ENCODE results near the gene GALNT9.

DNA sequence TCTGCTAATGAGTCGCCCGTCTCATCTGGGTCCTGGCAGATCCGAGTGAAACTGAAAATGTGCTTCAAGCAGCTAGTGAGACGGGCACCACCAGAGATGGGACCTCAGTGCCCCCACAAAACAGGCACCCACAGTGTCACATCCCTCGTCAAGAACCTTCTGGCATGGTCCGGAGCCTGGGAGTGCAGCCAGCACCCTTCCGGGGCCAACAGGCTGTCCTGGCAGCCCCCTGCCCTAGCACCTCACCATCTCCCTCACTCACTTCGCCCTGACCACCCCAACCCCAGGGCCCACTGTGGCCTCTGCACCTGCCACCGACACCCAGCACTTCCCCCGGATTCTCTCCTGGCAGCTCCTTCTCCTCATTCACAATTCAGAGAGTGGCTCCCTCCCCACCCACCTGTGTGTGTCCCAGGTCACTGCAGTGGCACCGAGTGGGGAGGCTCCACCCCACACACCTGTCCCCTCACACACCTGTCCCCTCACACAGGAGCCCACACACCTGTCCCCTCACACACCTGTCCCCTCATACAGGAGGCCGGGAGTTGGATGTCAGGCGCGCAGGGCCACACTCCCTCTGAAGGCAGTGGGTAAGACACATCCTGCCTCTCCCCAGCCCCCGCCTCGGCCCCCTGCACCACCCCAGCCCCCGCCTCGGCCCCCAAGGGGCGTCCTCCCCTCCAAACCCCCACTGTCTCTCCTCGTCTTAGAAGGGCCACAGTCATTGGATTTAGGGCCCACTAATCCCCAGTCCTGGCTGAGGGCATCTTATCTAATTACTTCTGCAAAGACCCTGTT lies 7.9 kb downstream of the GALNT9 start:
- TF ChIP-seq EZH2 (IDR thresholded peaks at IDR 0.05; ENCODE audit: borderline replicate concordance, low read length) = no peak
- no peak for TF ChIP-seq CTCF (conservative IDR thresholded peaks at IDR 0.05 in 1 of 2, IDR thresholded peaks at IDR 0.05 in 1 of 2; ENCODE audit: extremely low read depth in 1 of 2, insufficient read depth in 1 of 2, low read depth in 1 of 2, low read length in 2 of 2)

All from mammary epithelial cell (primary cell).